ENCODE results near the gene NUP85. TPM values are rescaled to one million over a fixed set of nuclear protein-coding genes. Genes with fewer than 3 reads are reported as not detected.

The NUP85 gene
- total and polyA plus RNA-seq, 2 experiments from 2014 or later: 26.2 to 44.0 TPM

GRCh38 chr17:75265614-75266315, 60.3 kb downstream of the NUP85 start:
- DNase-seq: no peak
- H3K27me3 ChIP-seq (replicated peaks; ENCODE audit: insufficient read depth): no peaks in the 10 kb centered on the region
- TF ChIP-seq EZH2phosphoT487 (IDR thresholded peaks at IDR 0.05; ENCODE audit: insufficient read depth, low read depth) (no peak), EZH2 (IDR thresholded peaks at IDR 0.05; ENCODE audit: insufficient read depth, poor library complexity, severe bottlenecking) (no peak)
- H3K36me3 ChIP-seq (ENCODE audit: low read depth): peaks cover 12% of the 10 kb centered on the region
- H4K20me1 ChIP-seq (ENCODE audit: insufficient read depth): no peaks in the 10 kb centered on the region
- no peaks in the 10 kb centered on the region for H3K9me3 ChIP-seq (ENCODE audit: low read depth)
- in situ Hi-C loops (cut with MboI): no loop called here
- H3K9ac ChIP-seq: no peak overlapping the region
- H2AFZ ChIP-seq: no peak overlapping the region
- no peak overlapping the region for H3K4me3 ChIP-seq
- WGBS, 2 experiments (ENCODE audit: low coverage in 1 of 2, low lambda C conversion rate in 2 of 2, missing lambda C conversion rate in 2 of 2): 93 to 94% methylated on average over 17 of the region's 17 CpGs
- H3F3A ChIP-seq (ENCODE audit: insufficient read depth): peaks cover 6% of the 10 kb centered on the region; the same call in 1 of the 2 replicates
- peaks cover 11% of the 10 kb centered on the region for H3K4me1 ChIP-seq (ENCODE audit: insufficient read depth)
- H3K27ac ChIP-seq: no peak overlapping the region
- no peak overlapping the region for H3K4me2 ChIP-seq (ENCODE audit: unreplicated experiment)
- peaks cover 32% of the 10 kb centered on the region for H3K79me2 ChIP-seq (ENCODE audit: insufficient read depth)
- H3K9me2 ChIP-seq (ENCODE audit: insufficient read depth): no peaks in the 10 kb centered on the region

GRCh38 chr17:75266316-75267152, 61.1 kb downstream of the NUP85 start:
- peaks cover 11% of the 10 kb centered on the region for H3K4me1 ChIP-seq (ENCODE audit: insufficient read depth)
- DNase-seq: no peak

GRCh38 chr17:75267153-75267410, 61.6 kb downstream of the NUP85 start:
- Histone ChIP-seq H2AFZ (no peak overlapping the region), H3K9ac (no peak overlapping the region), H3K27me3 (replicated peaks; ENCODE audit: insufficient read depth) (no peaks in the 10 kb centered on the region), H3K4me2 (ENCODE audit: unreplicated experiment) (no peak overlapping the region), H3K36me3 (ENCODE audit: low read depth) (peaks cover 12% of the 10 kb centered on the region), H3K79me2 (ENCODE audit: insufficient read depth) (peaks cover 23% of the 10 kb centered on the region), H3K27ac (no peak overlapping the region), H3K4me1 (ENCODE audit: insufficient read depth) (peaks cover 14% of the 10 kb centered on the region), H3K9me3 (ENCODE audit: low read depth) (no peaks in the 10 kb centered on the region), H3K9me2 (ENCODE audit: insufficient read depth) (no peaks in the 10 kb centered on the region), H3K4me3 (no peak overlapping the region), H4K20me1 (ENCODE audit: insufficient read depth) (no peaks in the 10 kb centered on the region), H3F3A (ENCODE audit: insufficient read depth) (peaks cover 9% of the 10 kb centered on the region; the same call in 1 of the 2 replicates)
- TF ChIP-seq EZH2phosphoT487 (IDR thresholded peaks at IDR 0.05; ENCODE audit: insufficient read depth, low read depth) (no peak), EZH2 (IDR thresholded peaks at IDR 0.05; ENCODE audit: insufficient read depth, poor library complexity, severe bottlenecking) (no peak)
- no peak for DNase-seq
- WGBS, 2 experiments (ENCODE audit: low coverage in 1 of 2, low lambda C conversion rate in 2 of 2, missing lambda C conversion rate in 2 of 2): 17 to 24% methylated on average over 2 of the region's 2 CpGs
- in situ Hi-C loops (cut with MboI): no loop called here

More at GRCh38 chr17:75266316-75267152, 61.1 kb downstream of the NUP85 start:
- 80 to 83% methylated on average over 13 of the region's 13 CpGs for WGBS, 2 experiments (ENCODE audit: low coverage in 1 of 2, low lambda C conversion rate in 2 of 2, missing lambda C conversion rate in 2 of 2)
- H4K20me1 ChIP-seq (ENCODE audit: insufficient read depth): no peaks in the 10 kb centered on the region
- H3K9ac ChIP-seq: no peak overlapping the region
- H3K79me2 ChIP-seq (ENCODE audit: insufficient read depth): peaks cover 27% of the 10 kb centered on the region
- no peaks in the 10 kb centered on the region for H3K9me3 ChIP-seq (ENCODE audit: low read depth)
- H3K4me2 ChIP-seq (ENCODE audit: unreplicated experiment): no peak overlapping the region
- no peak overlapping the region for H2AFZ ChIP-seq
- in situ Hi-C loops (cut with MboI): no loop called here
- no peak overlapping the region for H3K27ac ChIP-seq
- no peaks in the 10 kb centered on the region for H3K27me3 ChIP-seq (replicated peaks; ENCODE audit: insufficient read depth)
- H3K36me3 ChIP-seq (ENCODE audit: low read depth): peaks cover 12% of the 10 kb centered on the region
- no peaks in the 10 kb centered on the region for H3K9me2 ChIP-seq (ENCODE audit: insufficient read depth)
- TF ChIP-seq EZH2phosphoT487 (IDR thresholded peaks at IDR 0.05; ENCODE audit: insufficient read depth, low read depth): no peak
- TF ChIP-seq EZH2 (IDR thresholded peaks at IDR 0.05; ENCODE audit: insufficient read depth, poor library complexity, severe bottlenecking): no peak
- H3F3A ChIP-seq (ENCODE audit: insufficient read depth): peaks cover 6% of the 10 kb centered on the region; the same call in 1 of the 2 replicates
- H3K4me3 ChIP-seq: no peak overlapping the region

GRCh38 chr17:75267411-75268232, 62.1 kb downstream of the NUP85 start:
- Histone ChIP-seq H3K9me3 (ENCODE audit: low read depth) (no peaks in the 10 kb centered on the region), H3K27me3 (replicated peaks; ENCODE audit: insufficient read depth) (no peaks in the 10 kb centered on the region), H2AFZ (no peak overlapping the region), H3K9ac (no peak overlapping the region), H3K79me2 (ENCODE audit: insufficient read depth) (peaks cover 18% of the 10 kb centered on the region), H3K4me2 (ENCODE audit: unreplicated experiment) (no peak overlapping the region), H3F3A (ENCODE audit: insufficient read depth) (peaks cover 13% of the 10 kb centered on the region; the same call in 1 of the 2 replicates), H3K9me2 (ENCODE audit: insufficient read depth) (no peaks in the 10 kb centered on the region), H3K36me3 (ENCODE audit: low read depth) (peaks cover 12% of the 10 kb centered on the region), H3K4me3 (no peak overlapping the region), H3K27ac (no peak overlapping the region), H4K20me1 (ENCODE audit: insufficient read depth) (no peaks in the 10 kb centered on the region), H3K4me1 (ENCODE audit: insufficient read depth) (peaks cover 17% of the 10 kb centered on the region)
- DNase-seq: no peak
- in situ Hi-C loops (cut with MboI): no loop called here
- whole genome bisulfite sequencing, 2 experiments (ENCODE audit: low coverage in 1 of 2, low lambda C conversion rate in 2 of 2, missing lambda C conversion rate in 2 of 2): 29 to 41% methylated on average over 14 of the region's 14 CpGs
- TF ChIP-seq EZH2 (IDR thresholded peaks at IDR 0.05; ENCODE audit: insufficient read depth, poor library complexity, severe bottlenecking) (no peak), EZH2phosphoT487 (IDR thresholded peaks at IDR 0.05; ENCODE audit: insufficient read depth, low read depth) (no peak)
